UCSD-AML1 (cell line): Measurements from ENCODE around the gene CAMK2D.
A peak's percentile ranks its signal among the peaks of the same experiment; 100 is the strongest.
"Not testable (repeated sequence)": the region's sequence is repeated elsewhere in the genome, so short reads cannot be mapped to it uniquely, and the experiment has no call there.

Experiments
- DNase-seq: peaks from one replicate; lab custom pipeline; 2025; ENCODE audit not compliant: unreplicated experiment; lab: John Stamatoyannopoulos, UW

CAMK2D gene

GRCh38 chr4:113763923-113764322 lies 2.4 kb upstream of the CAMK2D start:
- not testable (repeated sequence) for DNase-seq

- DNase-seq = no peak
Measured at GRCh38 chr4:113763029-113763285, 1.4 kb upstream of the CAMK2D start.

DNA sequence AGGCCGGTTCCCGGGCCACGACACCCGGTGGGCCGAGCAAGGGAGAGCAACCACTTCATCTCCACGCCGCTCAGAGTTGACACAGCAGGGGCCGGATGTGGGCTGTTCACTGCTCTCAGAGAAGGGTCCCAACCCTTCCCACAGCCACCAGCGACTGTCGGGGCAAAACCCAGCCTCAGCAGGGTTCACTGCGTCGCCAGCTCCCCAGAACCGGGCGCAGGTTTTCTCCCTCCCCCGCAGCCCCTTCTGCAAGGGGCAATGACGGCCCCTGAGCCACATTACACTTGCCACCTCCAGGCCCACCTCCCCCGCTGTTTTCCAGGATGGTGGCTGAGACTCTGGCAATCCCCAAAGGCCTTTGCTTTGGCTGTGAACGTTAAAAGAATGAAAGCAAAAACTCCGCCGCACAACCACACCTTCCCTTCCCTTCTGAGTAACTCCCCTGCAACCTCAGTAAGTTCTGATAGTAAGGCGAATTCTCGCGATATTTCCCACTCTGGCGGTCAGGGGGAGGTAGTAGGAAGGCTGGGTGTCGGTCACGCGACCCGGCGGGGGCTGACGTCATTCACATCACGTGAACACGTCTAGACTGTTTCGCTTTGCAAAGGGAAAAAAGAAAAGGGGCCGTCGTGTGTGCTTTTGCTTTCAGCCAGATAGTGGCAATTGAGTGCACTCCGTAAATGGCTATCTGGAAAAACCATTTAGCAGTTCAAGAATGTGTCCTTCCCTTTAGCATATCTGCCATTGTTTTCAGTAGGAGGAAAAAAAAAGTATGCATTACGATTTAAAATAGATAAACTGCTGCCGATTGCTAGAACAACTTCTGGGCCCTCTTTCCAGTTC lies 869 bp upstream of the CAMK2D start:
- peak; percentile 55 for DNase-seq

DNA sequence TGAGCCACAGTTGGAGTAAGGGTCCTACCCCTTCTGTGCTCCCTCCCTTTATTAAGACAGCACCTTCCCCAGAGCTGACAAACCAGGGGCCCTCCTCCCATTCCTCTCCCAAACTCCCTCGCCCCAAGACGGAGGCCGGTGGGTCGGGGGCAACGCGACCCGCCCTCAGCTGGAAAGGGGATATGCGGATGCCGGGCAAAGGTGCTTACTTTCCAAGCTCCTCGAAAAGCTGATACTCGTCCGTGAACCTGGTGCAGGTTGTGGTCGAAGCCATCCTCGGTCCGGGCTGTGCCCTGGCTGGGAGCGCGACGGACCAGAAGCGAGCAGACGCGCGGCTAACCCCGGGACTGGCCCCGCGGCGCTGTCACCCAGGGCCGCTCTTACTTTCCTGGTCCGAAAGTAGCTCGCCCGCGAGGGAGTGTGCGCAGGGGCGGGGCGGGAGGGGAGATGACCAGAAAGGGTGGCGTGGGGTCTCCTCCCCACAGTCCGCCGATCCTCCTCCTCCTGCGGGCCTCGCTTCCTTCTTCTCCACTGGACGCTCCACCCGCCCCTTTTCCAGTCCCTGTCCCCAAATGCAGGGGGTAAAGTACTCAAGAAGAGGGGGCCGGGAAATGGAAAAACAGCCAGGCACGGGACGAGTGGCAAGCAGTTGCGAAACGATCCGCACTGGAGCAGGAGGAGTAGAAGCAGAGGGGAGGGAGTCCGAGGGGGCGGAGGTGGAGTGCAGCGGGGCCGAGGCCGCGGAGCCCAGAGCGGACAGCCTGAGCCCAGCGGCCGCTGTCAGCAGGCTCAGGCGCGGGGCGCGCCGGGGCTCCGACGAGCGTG lies 531 bp downstream of the CAMK2D start:
- DNase-seq = no peak

DNA sequence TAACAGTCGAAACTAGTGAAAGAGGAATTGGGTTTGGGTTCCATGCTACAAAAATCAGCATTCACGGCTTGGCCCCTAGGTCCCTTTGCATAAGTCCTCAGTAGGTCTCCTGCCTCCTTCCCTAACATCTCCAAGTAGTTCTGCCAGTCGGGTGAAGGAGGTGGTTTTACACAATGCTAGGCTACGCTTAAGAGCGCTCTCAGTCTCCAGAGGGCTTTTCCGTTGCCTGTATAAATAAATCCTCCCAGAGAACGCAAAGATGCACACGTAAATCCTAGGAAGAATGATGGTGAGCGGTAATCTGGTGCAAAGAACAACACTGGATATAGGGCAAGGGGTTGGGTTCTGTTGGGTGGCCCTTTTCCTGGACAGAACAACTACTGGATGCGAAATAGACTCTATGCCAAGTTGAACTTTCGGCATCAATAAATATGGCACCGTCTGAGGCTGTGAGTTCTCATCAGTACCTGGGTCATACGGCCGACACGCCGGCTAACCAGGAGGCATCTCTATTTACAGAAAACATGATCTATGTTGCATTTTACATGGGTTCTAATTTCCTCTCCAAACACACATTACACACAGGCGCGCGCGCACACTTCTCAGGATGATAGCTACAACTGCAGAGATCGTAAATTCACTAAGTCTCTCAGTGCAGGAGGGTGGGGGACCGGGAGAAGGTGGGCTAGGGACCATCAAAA lies 1.3 kb downstream of the CAMK2D start:
- DNase-seq = no peak

DNA sequence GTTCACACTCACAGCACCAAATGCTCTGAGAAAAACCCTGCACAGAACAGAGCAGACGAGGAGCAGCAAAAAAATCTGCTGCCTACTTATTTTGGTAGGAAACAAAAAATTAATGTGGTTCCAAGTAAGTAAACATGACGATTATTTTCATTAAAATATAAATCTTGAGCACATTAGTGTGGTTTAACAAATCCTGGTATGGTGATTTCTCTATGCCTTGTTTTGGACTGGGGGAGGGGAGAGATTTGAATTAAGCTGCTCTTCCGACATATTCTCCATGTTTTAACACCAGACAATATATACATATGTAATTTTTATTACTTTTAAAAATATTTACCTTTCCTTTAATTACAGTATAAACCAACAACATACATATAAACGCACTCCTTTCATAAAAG lies 1.8 kb downstream of the CAMK2D start:
- no peak for DNase-seq

- no peak for DNase-seq
Measured at GRCh38 chr4:113758372-113758771, 3.2 kb downstream of the CAMK2D start.

- no peak for DNase-seq
Measured at GRCh38 chr4:113757486-113757885, 4.1 kb downstream of the CAMK2D start.

GRCh38 chr4:113756005-113756410 lies 5.5 kb downstream of the CAMK2D start:
- DNase-seq = no peak

DNA sequence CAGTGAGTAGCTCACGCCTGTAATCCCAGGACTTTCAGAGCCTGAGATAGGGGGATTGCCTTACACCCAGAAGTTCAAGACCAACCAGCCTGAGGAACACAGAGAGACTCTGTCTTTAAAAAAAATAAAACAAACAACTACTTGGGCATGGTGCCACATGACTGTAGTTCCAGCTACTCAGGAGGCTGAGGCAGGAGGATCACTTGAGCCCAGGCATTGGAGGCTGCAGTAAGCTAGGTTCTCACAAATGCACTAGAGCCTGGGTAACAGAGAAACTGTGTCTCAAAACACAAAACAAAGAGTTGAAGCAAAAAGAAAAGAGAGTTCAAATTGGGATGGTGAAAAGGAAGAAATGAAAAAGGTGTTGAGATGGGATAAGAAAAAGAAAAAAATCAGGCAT lies 10.8 kb downstream of the CAMK2D start:
- DNase-seq = no peak

DNA sequence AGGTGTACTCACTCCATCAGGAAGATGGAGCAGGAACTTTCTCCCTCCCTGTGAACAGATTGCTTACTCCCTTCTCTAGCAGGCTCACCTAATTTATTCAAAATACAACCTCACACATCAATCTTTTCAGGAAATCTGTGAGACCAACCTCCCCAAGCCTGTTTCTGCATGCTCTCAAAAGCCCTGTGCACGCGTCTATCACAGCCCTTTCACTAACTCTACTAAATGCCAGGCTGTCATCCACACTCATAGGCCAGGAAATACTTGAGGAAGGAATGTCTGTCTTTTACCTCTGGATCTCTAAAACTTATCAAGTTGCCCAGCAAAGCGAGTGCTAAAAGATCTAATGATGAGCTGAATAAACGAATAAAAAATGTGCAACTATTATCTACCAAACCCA lies 11.2 kb downstream of the CAMK2D start:
- no peak for DNase-seq

DNA sequence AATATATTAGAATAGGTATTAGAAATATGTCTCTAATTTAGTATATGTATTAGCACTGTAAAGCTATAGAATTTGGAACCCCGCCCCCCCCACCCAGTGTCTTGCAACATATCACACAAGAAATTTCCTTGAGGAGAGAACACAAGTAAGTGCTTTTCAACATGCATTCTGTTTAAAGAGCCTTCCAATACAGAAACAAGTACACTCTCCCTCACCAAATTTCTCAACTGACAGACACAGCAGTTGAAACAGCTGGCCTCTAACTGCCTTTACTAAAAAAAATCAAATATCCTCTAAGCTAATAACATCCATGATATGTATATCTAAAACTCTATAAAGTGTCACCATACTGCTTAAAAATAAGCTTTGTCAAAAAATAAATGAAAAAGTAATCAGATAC lies 12.4 kb downstream of the CAMK2D start:
- no peak for DNase-seq

DNA sequence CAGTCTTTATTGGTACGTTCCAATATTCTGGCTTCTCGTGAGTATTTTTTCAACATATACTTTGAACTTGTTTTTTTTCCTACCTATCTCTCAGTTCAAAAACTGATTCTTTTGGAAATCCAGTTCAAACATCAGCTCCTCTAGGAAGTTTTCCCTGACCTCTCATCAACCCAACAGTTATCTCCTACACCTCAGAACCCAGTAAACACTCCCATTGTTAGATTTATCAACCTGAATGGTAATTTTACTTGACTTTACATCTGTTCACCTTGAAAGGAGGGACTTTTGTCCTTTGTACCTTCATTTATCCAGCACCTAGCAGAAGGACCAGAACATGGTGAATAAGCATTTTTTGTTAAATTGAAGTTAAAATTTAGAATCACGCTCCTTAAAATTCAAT lies 13.6 kb downstream of the CAMK2D start:
- no peak for DNase-seq

GRCh38 chr4:113745711-113746110 lies 15.8 kb downstream of the CAMK2D start:
- no peak for DNase-seq

DNA sequence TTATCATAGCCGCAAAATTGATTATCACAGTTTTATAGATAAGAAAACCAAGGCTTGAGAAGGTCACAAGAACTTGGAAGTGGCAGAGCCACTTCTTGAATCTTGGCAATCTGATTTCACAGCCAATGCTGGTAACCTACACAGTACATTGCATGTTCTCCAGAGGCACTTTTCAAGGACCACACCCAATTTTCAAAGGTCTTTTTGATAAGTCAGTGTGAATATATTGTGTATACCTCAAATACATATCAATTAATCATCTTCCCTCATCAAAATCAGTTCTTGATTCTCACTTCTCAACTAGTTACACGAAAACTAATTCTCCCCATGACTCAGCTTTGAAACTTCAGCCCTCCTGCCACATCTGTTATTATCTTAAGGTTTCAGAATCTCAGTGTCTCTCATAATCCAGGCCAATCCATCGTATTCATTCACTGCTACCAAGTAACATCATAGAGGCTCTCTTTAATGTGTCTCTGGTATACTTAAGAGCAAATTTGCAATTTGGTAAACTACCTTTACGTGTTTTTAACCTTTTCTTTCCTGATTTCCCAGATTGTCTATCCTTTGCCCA lies 16.8 kb downstream of the CAMK2D start:
- DNase-seq = no peak

DNA sequence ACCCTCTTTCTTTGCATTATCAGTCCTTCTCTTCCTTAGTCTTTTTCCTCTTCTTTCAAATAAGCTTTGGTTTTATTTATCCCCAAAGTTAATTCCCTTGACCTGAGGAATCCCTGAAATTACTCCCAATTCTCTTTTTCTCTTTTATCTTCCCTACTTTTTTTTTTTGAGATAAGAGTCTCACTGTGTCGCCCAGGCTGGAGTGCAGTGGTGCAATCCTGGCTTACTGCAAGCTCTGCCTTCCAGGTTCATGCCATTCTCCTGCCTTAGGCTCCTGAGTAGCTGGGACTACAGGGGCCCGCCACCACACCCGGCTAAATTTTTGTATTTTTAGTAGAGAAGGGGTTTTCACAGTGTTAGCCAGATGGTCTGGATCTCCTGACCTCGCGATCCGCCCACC lies 17.8 kb downstream of the CAMK2D start:
- no peak for DNase-seq

DNA sequence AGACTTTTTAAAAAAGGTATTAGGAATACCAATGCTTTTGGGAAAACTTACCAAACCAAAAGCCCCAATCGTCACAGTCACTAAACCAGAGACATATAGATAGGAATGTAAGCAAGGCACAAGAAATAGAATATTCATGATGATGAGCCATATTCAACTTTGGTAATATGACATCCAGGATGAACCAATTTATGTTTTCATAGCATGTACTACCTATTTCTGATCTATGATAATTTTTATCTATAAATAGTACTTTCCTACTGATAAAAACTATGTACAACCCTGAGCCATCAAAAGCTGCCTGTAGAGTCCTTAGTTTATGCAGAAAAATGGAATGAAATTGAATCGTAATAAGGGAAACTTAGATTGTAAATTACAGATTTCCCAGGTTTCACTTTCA lies 18.9 kb downstream of the CAMK2D start:
- no peak for DNase-seq

- DNase-seq = no peak
Measured at GRCh38 chr4:113741956-113742355, 19.6 kb downstream of the CAMK2D start.

DNA sequence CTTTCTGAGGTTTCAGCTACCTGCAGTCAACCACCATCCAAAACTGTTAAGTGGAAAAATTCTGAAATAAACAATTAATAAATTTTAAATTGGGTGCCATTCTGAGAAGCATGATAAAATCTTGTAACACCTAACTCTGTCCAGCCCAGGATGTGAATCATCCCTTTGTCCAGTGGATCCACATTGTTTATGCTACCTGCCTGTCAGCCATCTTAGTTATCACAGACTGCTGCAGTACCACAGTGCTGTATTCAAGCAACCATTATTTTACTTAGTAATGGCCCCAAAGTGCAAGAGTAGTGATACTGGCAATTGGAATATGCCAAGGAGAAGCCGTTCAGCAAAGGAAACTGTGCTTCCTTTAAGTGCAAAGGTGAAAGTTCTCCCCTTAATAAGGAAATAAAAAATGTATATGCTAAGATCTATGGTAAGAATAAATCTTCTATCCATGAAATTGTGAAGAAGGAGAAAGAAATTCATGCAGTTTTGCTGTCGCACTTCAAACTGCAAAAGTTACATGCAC lies 20.6 kb downstream of the CAMK2D start:
- no peak for DNase-seq

GRCh38 chr4:113739197-113739596 lies 22.3 kb downstream of the CAMK2D start:
- no peak for DNase-seq

DNA sequence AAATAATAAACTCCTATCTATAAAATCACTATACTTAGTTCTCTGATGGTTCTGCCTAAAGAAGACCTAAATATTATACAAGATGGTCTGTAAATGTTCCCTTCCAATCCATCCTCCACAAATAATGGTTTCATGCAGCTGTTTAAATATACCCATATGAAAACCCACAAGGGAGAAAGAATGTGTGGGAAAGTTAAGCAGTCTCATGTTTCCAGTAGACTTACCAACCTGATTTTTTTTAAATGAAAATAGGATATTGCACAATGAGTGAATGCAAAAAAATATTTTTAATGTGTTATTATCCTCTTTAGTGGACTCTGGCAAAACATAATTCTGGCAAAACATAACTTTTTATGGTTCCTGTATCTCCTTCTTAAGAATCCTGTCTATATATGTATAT lies 23.3 kb downstream of the CAMK2D start:
- no peak for DNase-seq
